Parathyroid adenoma (tissue), 2 donors: ENCODE data around the gene ZG16.
"Not testable (repeated sequence)": the region's sequence is repeated elsewhere in the genome, so short reads cannot be mapped to it uniquely, and the experiment has no call there.

ENCODE experiments used
- H2AFZ ChIP-seq: fragments of 300-600 bp; sonication (generic); one replicate; pipeline ENCODE4 v1.7.0; 2017; ENCODE audit warnings: antibody characterized with exemption, mild to moderate bottlenecking
- H3K27ac ChIP-seq: fragments of 300-600 bp; sonication (generic); one replicate; pipeline ENCODE4 v1.7.0; 2017
- H3K27me3 ChIP-seq: fragments of 300-600 bp; sonication (generic); one replicate; pipeline ENCODE4 v1.7.0; 2017; ENCODE audit warnings: low read length; ENCODE audit not compliant: control insufficient read depth, insufficient read depth
- H3K36me3 ChIP-seq: fragments of 300-600 bp; sonication (generic); one replicate; pipeline ENCODE4 v1.7.0; 2017; ENCODE audit warnings: low read length; ENCODE audit not compliant: control insufficient read depth, insufficient read depth
- H3K4me1 ChIP-seq: fragments of 300-600 bp; sonication (generic); one replicate; pipeline ENCODE4 v1.7.0; 2017; ENCODE audit warnings: control low read depth
- H3K4me2 ChIP-seq: fragments of 300-600 bp; sonication (generic); one replicate; pipeline ENCODE4 v1.7.0; 2017; ENCODE audit warnings: low read length
- H3K4me3 ChIP-seq: fragments of 300-600 bp; sonication (generic); one replicate; pipeline ENCODE4 v1.7.0; 2017; ENCODE audit warnings: low read depth, low read length
- H3K79me2 ChIP-seq: fragments of 300-600 bp; sonication (generic); one replicate; pipeline ENCODE4 v1.7.0; 2017; ENCODE audit warnings: control low read depth
- H3K9ac ChIP-seq: fragments of 300-600 bp; sonication (generic); one replicate; pipeline ENCODE4 v1.7.0; 2017; ENCODE audit warnings: mild to moderate bottlenecking
- H3K9me3 ChIP-seq: fragments of 300-600 bp; sonication (generic); one replicate; pipeline ENCODE4 v1.7.0; 2017; ENCODE audit warnings: low read length; ENCODE audit not compliant: control insufficient read depth
- TF ChIP-seq, protein P1 (sequence below): fragments of 300-600 bp; sonication (generic); IDR thresholded peaks from one replicate; pipeline ENCODE4 v1.7.0; 2017; ENCODE audit warnings: antibody characterized with exemption, mild to moderate bottlenecking
- donor health status: primary hyperparathyroidism.

Gene ZG16

DNA sequence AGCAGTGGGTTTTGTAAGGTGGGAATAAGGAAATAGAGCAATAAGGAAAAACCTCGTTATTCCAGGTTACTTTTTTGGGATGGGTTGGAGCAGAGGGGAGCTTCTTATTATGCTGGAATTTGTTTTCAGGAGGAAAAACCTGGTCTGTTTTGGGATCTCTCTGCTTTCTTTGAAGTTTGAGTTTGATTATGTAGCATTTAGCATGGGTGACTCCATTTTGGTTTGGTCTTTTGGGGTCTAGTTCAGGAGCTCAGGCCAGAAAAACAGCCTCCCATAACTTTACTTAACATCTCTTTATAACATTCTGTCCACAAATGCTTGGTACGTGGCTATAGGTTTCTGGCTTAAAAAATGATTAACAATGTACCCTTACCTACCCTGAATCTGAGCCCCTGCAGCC is 8.5 kb upstream of the ZG16 start:
- Histone ChIP-seq H3K27ac (no peak overlapping the region), H3K4me3 (no peak overlapping the region), H3K4me2 (no peak overlapping the region)

GRCh38 chr16:29770250-29770929 is 7.7 kb upstream of the ZG16 start:
- Histone ChIP-seq H3K4me2 (no peak overlapping the region), H3K36me3 (no peaks in the 10 kb centered on the region), H3K9me3 (no peaks in the 10 kb centered on the region), H3K79me2 (no peaks in the 10 kb centered on the region), H3K4me3 (no peak overlapping the region), H3K9ac (no peak overlapping the region), H3K27ac (no peak overlapping the region), H3K27me3 (no peaks in the 10 kb centered on the region), H2AFZ (peak overlapping the region; percentile 14), H3K4me1 (peaks cover 13% of the 10 kb centered on the region)
- TF ChIP-seq, protein P1, sequence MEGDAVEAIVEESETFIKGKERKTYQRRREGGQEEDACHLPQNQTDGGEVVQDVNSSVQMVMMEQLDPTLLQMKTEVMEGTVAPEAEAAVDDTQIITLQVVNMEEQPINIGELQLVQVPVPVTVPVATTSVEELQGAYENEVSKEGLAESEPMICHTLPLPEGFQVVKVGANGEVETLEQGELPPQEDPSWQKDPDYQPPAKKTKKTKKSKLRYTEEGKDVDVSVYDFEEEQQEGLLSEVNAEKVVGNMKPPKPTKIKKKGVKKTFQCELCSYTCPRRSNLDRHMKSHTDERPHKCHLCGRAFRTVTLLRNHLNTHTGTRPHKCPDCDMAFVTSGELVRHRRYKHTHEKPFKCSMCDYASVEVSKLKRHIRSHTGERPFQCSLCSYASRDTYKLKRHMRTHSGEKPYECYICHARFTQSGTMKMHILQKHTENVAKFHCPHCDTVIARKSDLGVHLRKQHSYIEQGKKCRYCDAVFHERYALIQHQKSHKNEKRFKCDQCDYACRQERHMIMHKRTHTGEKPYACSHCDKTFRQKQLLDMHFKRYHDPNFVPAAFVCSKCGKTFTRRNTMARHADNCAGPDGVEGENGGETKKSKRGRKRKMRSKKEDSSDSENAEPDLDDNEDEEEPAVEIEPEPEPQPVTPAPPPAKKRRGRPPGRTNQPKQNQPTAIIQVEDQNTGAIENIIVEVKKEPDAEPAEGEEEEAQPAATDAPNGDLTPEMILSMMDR = no peak

More for the DNA sequence above, 8.5 kb upstream of the ZG16 start:
- H2AFZ ChIP-seq = no peak overlapping the region
- no peaks in the 10 kb centered on the region for H3K27me3 ChIP-seq
- TF ChIP-seq, protein P1 = no peak
- no peaks in the 10 kb centered on the region for H3K9me3 ChIP-seq
- H3K36me3 ChIP-seq = no peaks in the 10 kb centered on the region
- H3K79me2 ChIP-seq = no peaks in the 10 kb centered on the region
- no peak overlapping the region for H3K9ac ChIP-seq
- peaks cover 14% of the 10 kb centered on the region for H3K4me1 ChIP-seq

DNA sequence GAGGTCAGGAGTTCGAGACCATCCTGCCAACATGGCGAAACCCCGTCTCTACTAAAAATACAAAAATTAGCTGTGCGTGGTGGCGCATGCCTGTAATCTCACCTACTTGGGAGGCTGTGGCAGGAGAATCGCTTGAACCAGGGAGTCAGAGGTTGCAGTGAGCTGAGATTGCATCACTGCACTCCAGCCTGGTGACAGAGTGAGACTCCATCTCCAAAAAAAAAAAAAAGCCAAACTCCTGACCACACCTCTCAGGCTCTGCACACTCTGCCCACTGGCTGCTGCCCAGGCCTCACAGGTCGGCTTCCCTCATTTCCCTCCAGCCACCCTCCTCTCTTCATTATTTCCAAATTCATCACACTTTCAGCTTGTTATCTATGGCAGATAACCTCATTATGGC is 5.7 kb upstream of the ZG16 start:
- not testable (repeated sequence) for H3K27me3 ChIP-seq, H3K4me1 ChIP-seq, H2AFZ ChIP-seq, H3K36me3 ChIP-seq, H3K9ac ChIP-seq, H3K4me3 ChIP-seq, H3K27ac ChIP-seq, H3K9me3 ChIP-seq, H3K4me2 ChIP-seq, H3K79me2 ChIP-seq

DNA sequence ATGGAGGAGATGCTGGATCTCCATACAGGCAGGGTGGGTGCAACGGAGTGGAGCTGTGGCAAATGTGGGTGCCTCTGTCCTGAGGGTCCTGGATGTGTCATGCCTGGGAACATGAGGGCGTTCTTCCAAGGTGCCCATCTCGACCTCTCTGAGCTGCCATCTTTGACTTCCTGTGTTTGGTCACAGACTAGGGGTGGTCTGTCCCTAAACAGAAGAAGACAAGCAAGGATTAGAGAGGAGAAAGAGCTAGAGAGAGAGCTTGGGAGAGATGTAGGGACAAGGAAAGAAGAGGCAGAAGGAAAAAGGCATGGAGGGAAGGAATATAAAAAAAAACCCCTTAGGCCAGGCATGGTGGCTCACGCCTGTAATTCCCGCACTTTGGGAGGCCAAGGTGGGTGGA is 3.3 kb upstream of the ZG16 start:
- TF ChIP-seq, protein P1 = no peak
- no peak overlapping the region for H3K4me3 ChIP-seq
- no peaks in the 10 kb centered on the region for H3K4me1 ChIP-seq
- H2AFZ ChIP-seq = no peak overlapping the region
- H3K27ac ChIP-seq = no peak overlapping the region
- H3K4me2 ChIP-seq = no peak overlapping the region
- no peaks in the 10 kb centered on the region for H3K27me3 ChIP-seq
- no peaks in the 10 kb centered on the region for H3K9me3 ChIP-seq
- no peaks in the 10 kb centered on the region for H3K79me2 ChIP-seq
- no peaks in the 10 kb centered on the region for H3K36me3 ChIP-seq
- no peak overlapping the region for H3K9ac ChIP-seq

GRCh38 chr16:29775742-29776408 is 2.2 kb upstream of the ZG16 start:
- no peaks in the 10 kb centered on the region for H3K36me3 ChIP-seq
- H3K4me1 ChIP-seq = no peaks in the 10 kb centered on the region
- no peak overlapping the region for H2AFZ ChIP-seq
- TF ChIP-seq, protein P1 = no peak
- H3K79me2 ChIP-seq = no peaks in the 10 kb centered on the region
- H3K27me3 ChIP-seq = no peaks in the 10 kb centered on the region
- H3K27ac ChIP-seq = no peak overlapping the region
- no peaks in the 10 kb centered on the region for H3K9me3 ChIP-seq
- no peak overlapping the region for H3K4me3 ChIP-seq
- H3K4me2 ChIP-seq = no peak overlapping the region
- H3K9ac ChIP-seq = no peak overlapping the region
